ENCODE results near the gene GRM4. TPM values are rescaled to one million over a fixed set of nuclear protein-coding genes. Genes with fewer than 3 reads are reported as not detected.

Gene GRM4
- polyA plus RNA-seq, 1 experiment = 0.06 TPM

DNA sequence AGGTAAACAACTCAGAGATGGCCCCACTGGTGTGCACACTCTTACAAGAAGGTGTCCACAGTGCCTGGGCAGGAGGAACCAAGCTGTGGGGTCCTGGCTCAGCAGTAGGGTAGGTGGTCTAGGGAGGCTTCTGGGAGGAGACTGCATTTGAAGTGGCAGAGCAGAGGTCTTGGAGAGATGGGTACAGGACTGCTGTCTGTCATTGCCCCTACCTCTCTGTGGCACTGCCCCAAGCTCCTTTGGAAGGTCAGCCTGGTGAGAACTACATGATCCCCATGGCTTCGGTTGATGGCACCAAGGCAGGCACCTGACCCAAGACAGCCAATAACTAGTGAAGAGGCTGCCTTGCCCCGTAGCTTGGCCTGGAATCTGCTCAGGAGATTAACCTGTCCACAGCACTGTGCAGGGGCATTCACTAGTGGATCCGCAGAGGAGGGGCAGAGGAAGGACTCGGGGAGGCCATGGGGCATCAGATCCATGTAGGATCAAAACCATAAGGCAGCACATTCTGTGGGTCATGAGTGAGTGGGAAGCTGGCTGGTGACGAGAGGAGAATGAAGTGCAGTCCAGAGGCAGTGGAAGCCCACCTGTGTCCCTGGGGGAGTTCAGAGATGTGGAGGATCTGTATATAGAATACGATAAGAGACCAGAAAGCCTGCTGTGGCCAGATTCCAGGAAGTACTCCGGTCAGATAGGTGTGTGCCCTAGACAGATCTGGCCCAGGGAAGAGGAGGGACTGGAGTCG lies 162.0 kb downstream of the GRM4 start:
- no peak for DNase-seq (ENCODE audit: low read depth)
- no peak for TF ChIP-seq CTCF (IDR thresholded peaks at IDR 0.05; ENCODE audit: insufficient read depth, low read depth, low read length)
- H3K36me3 ChIP-seq (ENCODE audit: control insufficient read depth, insufficient read depth, low read length) = no peaks in the 10 kb centered on the region
- no peak overlapping the region for H3K4me3 ChIP-seq (ENCODE audit: low read depth, low read length)
- H3K27me3 ChIP-seq (ENCODE audit: control insufficient read depth, insufficient read depth, low read length) = peaks cover 3% of the 10 kb centered on the region; the same call in 1 of the 2 replicates
- POLR2A ChIA-PET = no interaction called here
- CTCF ChIA-PET = interaction anchor here (1.0 kb wide), 1 partner anchor 44 kb away, joined by 5 read pairs; no protein-coding TSS in a partner anchor

GRCh38 chr6:33983109-33983716 lies 162.7 kb downstream of the GRM4 start:
- POLR2A ChIA-PET = interaction anchor here (0.6 kb wide), 1 partner anchor 26 kb away, joined by 4 read pairs; no protein-coding TSS in a partner anchor
- no peak for TF ChIP-seq CTCF (IDR thresholded peaks at IDR 0.05; ENCODE audit: insufficient read depth, low read depth, low read length)
- no peak overlapping the region for H3K4me3 ChIP-seq (ENCODE audit: low read depth, low read length)

GRCh38 chr6:33981861-33982260 lies 164.0 kb downstream of the GRM4 start:
- TF ChIP-seq CTCF (IDR thresholded peaks at IDR 0.05; ENCODE audit: insufficient read depth, low read depth, low read length) = no peak
- DNase-seq (ENCODE audit: low read depth) = no peak
- no peaks in the 10 kb centered on the region for H3K36me3 ChIP-seq (ENCODE audit: control insufficient read depth, insufficient read depth, low read length)
- H3K27me3 ChIP-seq (ENCODE audit: control insufficient read depth, insufficient read depth, low read length) = peaks cover 7% of the 10 kb centered on the region
- ChIA-PET POLR2A (no interaction called here), CTCF (no interaction called here)
- H3K4me3 ChIP-seq (ENCODE audit: low read depth, low read length) = no peak overlapping the region

More at GRCh38 chr6:33983109-33983716, 162.7 kb downstream of the GRM4 start:
- CTCF ChIA-PET = interaction anchor here (1.0 kb wide), 1 partner anchor 44 kb away, joined by 5 read pairs; no protein-coding TSS in a partner anchor
- peaks cover 2% of the 10 kb centered on the region; the same call in 1 of the 2 replicates for H3K27me3 ChIP-seq (ENCODE audit: control insufficient read depth, insufficient read depth, low read length)
- no peaks in the 10 kb centered on the region for H3K36me3 ChIP-seq (ENCODE audit: control insufficient read depth, insufficient read depth, low read length)
- no peak for DNase-seq (ENCODE audit: low read depth)

GRCh38 chr6:33981421-33981820 lies 164.5 kb downstream of the GRM4 start:
- TF ChIP-seq CTCF (IDR thresholded peaks at IDR 0.05; ENCODE audit: insufficient read depth, low read depth, low read length) = no peak
- Histone ChIP-seq H3K4me3 (ENCODE audit: low read depth, low read length) (no peak overlapping the region), H3K27me3 (ENCODE audit: control insufficient read depth, insufficient read depth, low read length) (peaks cover 11% of the 10 kb centered on the region), H3K36me3 (ENCODE audit: control insufficient read depth, insufficient read depth, low read length) (no peaks in the 10 kb centered on the region)
- ChIA-PET CTCF (no interaction called here), POLR2A (no interaction called here)
- no peak for DNase-seq (ENCODE audit: low read depth)

Data from BJ (cell line).